ENCODE results near the gene CCNG2. TPM values are rescaled to one million over a fixed set of nuclear protein-coding genes. Genes with fewer than 3 reads are reported as not detected.

CCNG2 gene
- total and polyA plus RNA-seq, 10 of the 15 experiments (the other 5 are each of a cell fraction or from before 2014, with no cell fraction given), result 1.9 to 70.6 (median 5.9) TPM

- ChIA-PET SMC1A (ENCODE audit: uncharacterized antibody, unreplicated experiment) (interaction anchor here (0.8 kb wide), 1 partner anchor 14 kb away, joined by 3 read pairs; no protein-coding TSS in a partner anchor), RAD21 (ENCODE audit: unreplicated experiment) (interaction anchor here (0.9 to 1.7 kb wide), 2 partner anchors 47 to 57 kb away, joined by 4 to 5 read pairs; no protein-coding TSS in a partner anchor), POLR2A (interaction anchor here (1.4 kb wide), 1 partner anchor 11 kb away, joined by 3 read pairs; the partner anchor contains the start of gene CCNG2), CTCF (interaction anchor here (1.0 kb wide), 1 partner anchor 9 kb away, joined by 5 read pairs; no protein-coding TSS in a partner anchor)
- H3K4me2 ChIP-seq (ENCODE audit: control insufficient read depth, insufficient read depth), result no peak overlapping the region
- no peaks in the 10 kb centered on the region for H3K36me3 ChIP-seq (ENCODE audit: control insufficient read depth in 2 of 2, insufficient read depth in 2 of 2, low read length in 1 of 2)
- no peak overlapping the region for H3K4me3 ChIP-seq
- no peaks in the 10 kb centered on the region for H3K4me1 ChIP-seq (ENCODE audit: control insufficient read depth, insufficient read depth, low read length)
- 69% methylated on average over 3 of the region's 3 CpGs for WGBS (ENCODE audit: insufficient coverage, insufficient replicate concordance, low lambda C conversion rate, missing lambda C conversion rate)
- no peak for ATAC-seq
- peak overlapping the region; percentile 34 for H2AFZ ChIP-seq (ENCODE audit: control insufficient read depth, low read depth, low read length)
- DNase-seq (ENCODE audit: low read depth, low spot score), result no peak
- H3K9me3 ChIP-seq (replicated peaks; ENCODE audit: control insufficient read depth, insufficient read depth, low read length), result no peaks in the 10 kb centered on the region; the same call in 2 of the 3 replicates
- no peaks in the 10 kb centered on the region for H3K79me2 ChIP-seq (ENCODE audit: control insufficient read depth, insufficient read depth, low read length)
- TF ChIP-seq YBX1 (IDR thresholded peaks at IDR 0.05) (no peak), HDAC6 (IDR thresholded peaks at IDR 0.05; ENCODE audit: unreplicated experiment) (no peak), POU2F2 (IDR thresholded peaks at IDR 0.05; ENCODE audit: borderline replicate concordance, low read depth, low read length) (no peak), TCF7 (IDR thresholded peaks at IDR 0.05; ENCODE audit: borderline replicate concordance) (no peak), EGR1 (IDR thresholded peaks at IDR 0.05; ENCODE audit: borderline replicate concordance in 1 of 2, low read depth in 2 of 2, low read length in 2 of 2) (no peak), CEBPB (IDR thresholded peaks at IDR 0.05; ENCODE audit: borderline replicate concordance in 1 of 2, low read depth in 2 of 2, low read length in 2 of 2) (no peak), CTCF (IDR thresholded peaks at IDR 0.05 in 2 of 3, conservative IDR thresholded peaks at IDR 0.05 in 1 of 3; ENCODE audit: control insufficient read depth in 2 of 3, extremely low read depth in 1 of 3, insufficient read depth in 1 of 3, low read depth in 3 of 3, low read length in 3 of 3) (no peak), SIX5 (IDR thresholded peaks at IDR 0.05; ENCODE audit: low read depth, low read length, severe bottlenecking) (no peak), TCF12 (IDR thresholded peaks at IDR 0.05; ENCODE audit: low read depth, low read length) (no peak), SMC3 (IDR thresholded peaks at IDR 0.05; ENCODE audit: borderline replicate concordance, low read length) (no peak), CHD1 (IDR thresholded peaks at IDR 0.05; ENCODE audit: low read depth, low read length) (no peak), ASH2L (IDR thresholded peaks at IDR 0.05; ENCODE audit: borderline replicate concordance, low read depth) (no peak), IRF3 (IDR thresholded peaks at IDR 0.05) (no peak), RAD51 (IDR thresholded peaks at IDR 0.05) (no peak), HSF1 (IDR thresholded peaks at IDR 0.05; ENCODE audit: low read depth, low read length) (no peak), NRF1 (conservative IDR thresholded peaks at IDR 0.05; ENCODE audit: low read depth, low read length) (no peak)
- intact Hi-C loops (cut with micrococcal nuclease; ENCODE audit: unreplicated experiment) (no loop called here), in situ Hi-C loops (cut with MboI) (no loop called here)
- BruUV-seq (replicated peaks), result no TSS peak
- H3K27me3 ChIP-seq (replicated peaks in 1 of 2; ENCODE audit: control insufficient read depth in 2 of 2, insufficient read depth in 2 of 2, low read length in 1 of 2), result no peaks in the 10 kb centered on the region
- no peak overlapping the region for H3K27ac ChIP-seq (ENCODE audit: control insufficient read depth, insufficient read depth)
- H4K20me1 ChIP-seq (ENCODE audit: control insufficient read depth, insufficient read depth), result no peaks in the 10 kb centered on the region
- no peak overlapping the region for H3K9ac ChIP-seq (ENCODE audit: control insufficient read depth, insufficient read depth, low read length)
- FAIRE-seq, result no peak
Measured at GRCh38 chr4:77146186-77147078, 10.6 kb upstream of the CCNG2 start.

All from GM12878 (cell line).